ENCODE measurements around the gene PRDM16.

DNA sequence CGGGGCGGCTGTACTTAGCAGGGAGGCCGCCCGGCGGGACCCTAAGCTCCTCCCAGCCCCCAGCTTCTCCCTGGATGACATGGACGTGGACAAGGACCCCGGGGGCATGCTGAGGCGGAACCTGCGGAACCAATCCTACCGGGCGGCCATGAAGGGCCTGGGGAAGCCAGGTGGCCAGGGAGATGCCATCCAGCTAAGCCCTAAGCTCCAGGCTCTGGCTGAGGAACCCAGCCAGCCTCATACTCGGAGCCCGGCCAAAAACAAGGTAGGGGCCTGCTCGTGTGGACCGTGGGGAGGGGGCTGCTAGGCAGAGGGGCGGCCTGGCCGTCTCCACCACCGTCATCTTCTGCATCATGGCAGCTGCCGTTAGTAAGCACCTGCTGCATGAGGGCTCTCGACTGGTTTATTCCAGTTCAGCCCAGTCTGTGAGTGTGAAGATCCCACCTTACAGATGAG is 394.4 kb downstream of the PRDM16 start:
- TF ChIP-seq CTCF (IDR thresholded peaks at IDR 0.05): no peak
- no peak for TF ChIP-seq POLR2AphosphoS5 (IDR thresholded peaks at IDR 0.05; ENCODE audit: low read depth, low read length)
- no peak for TF ChIP-seq TCF7L2 (IDR thresholded peaks at IDR 0.05; ENCODE audit: low read depth, low read length)
- no peak for TF ChIP-seq REST (IDR thresholded peaks at IDR 0.05; ENCODE audit: insufficient read depth in 1 of 2, low read depth in 2 of 2, low read length in 1 of 2)
